Sciatic nerve (tissue), 2 donors: ENCODE data around the gene PAPPA. TPM values are rescaled to one million over a fixed set of nuclear protein-coding genes. Genes with fewer than 3 reads are reported as not detected.

Source experiments
- ATAC-seq: fragments of 200-7000 bp; cut with Tn5 transposase; one replicate; pipeline ENCODE4 v1.9.1; 2020; ENCODE audit warnings: mild to moderate bottlenecking, moderate library complexity
- DNase-seq: peaks from one replicate; pipeline ENCODE4 v3.0.0-alpha.2; 2020; ENCODE audit warnings: low spot score
- intact Hi-C: fragments of 100-400 bp; cut with DNase I; formaldehyde crosslinking; loops from one replicate; pipeline ENCODE4 v1.14.2; 2022
- total RNA-seq: library from RNA; stranded (reverse); fragmentation: NEBNext Ultra II Directional; extraction: Animal tissue kit (Norgen Biotek cat#: 25700); gene quantifications from one replicate; pipeline ENCODE4 v1.2.1, GENCODE V29; 2021
- donor health status: DM: no; HTN: no; CAD: no.
- donor health status: DM: no; HTN: no; CAD: no.

PAPPA gene
- total RNA-seq, 1 donor from 2014 or later: 3.3 TPM

GRCh38 chr9:116147821-116148220 is 5.8 kb upstream of the PAPPA start:
- intact Hi-C loops: no loop called here
- DNase-seq: no peak
- ATAC-seq: no peak

- intact Hi-C loops: no loop called here
- ATAC-seq: no peak
- DNase-seq: no peak
These were observed 3.7 kb upstream of the PAPPA start for GRCh38 chr9:116149844-116150243.

- ATAC-seq (no peak), DNase-seq (no peak)
- intact Hi-C loops: no loop called here
These were observed 2.4 kb upstream of the PAPPA start for GRCh38 chr9:116151199-116151598.

DNA sequence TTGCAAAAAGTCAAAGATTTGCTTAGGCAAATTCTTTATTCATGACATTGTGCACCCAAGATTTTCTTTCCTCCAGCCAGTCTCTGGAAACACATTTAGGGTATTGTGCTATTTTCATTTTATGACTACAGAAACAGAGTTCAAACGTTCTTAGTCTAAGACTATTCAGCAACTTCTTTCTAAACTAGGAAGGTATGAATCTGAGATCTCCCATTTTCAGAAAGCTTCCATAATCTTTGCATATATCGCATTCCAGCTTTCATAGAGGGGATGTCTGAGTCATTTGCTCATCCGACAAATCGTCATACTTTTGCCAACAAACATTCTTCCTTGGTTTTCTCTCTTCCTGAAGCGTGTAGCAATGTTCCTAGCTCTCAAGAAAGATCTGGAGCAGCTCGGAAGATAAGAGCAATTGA is 1.6 kb upstream of the PAPPA start:
- ATAC-seq (no peak), DNase-seq (no peak)
- intact Hi-C loops: no loop called here

GRCh38 chr9:116152390-116152789 is 1.2 kb upstream of the PAPPA start:
- ATAC-seq (no peak), DNase-seq (no peak)
- intact Hi-C loops: no loop called here

DNA sequence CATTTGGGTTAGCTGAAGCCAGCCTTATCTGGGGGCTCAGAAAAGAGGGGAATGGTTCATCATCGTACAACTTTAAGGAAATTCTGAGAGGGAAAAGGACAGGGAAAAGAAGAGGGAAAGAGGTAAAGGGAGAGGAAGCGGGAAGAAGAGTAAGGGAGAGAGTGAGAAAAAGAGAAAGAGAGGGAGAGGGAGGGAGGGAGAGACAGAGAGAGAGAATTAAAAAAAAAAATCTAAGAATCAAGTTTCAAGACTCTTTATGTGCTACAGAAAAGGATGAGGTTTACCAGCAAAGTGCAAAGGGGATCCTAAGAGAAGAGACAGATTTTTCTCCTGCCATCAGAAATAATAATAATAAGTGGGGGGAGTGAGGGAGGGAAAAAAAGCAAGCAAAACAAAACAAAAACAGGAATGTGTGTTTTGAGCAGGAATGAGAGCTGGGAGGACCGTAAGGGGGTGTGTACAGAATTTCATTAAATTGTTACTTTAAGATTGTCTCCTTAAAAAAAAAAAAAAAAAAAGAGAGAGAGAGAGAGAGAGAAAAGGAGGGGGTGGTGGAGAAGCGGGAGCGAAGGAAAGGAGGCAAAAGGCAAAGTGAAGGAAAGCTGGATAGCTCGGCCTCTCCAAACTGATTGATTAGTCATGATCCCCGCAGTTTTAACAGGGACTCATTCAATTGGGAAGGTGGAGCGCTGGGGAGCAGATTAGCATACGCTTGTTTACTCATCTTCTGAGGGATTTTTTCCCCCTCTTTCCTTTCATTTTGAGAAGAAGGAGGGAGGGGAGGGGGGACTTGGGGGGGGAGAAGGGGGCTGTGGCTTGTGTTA is 438 bp upstream of the PAPPA start:
- ATAC-seq (no peak), DNase-seq (no peak)

GRCh38 chr9:116154334-116154975 is 864 bp downstream of the PAPPA start:
- ATAC-seq: no peak
- intact Hi-C loops: no loop called here
- DNase-seq: no peak

More for the DNA sequence above, 438 bp upstream of the PAPPA start:
- intact Hi-C loops: no loop called here

DNA sequence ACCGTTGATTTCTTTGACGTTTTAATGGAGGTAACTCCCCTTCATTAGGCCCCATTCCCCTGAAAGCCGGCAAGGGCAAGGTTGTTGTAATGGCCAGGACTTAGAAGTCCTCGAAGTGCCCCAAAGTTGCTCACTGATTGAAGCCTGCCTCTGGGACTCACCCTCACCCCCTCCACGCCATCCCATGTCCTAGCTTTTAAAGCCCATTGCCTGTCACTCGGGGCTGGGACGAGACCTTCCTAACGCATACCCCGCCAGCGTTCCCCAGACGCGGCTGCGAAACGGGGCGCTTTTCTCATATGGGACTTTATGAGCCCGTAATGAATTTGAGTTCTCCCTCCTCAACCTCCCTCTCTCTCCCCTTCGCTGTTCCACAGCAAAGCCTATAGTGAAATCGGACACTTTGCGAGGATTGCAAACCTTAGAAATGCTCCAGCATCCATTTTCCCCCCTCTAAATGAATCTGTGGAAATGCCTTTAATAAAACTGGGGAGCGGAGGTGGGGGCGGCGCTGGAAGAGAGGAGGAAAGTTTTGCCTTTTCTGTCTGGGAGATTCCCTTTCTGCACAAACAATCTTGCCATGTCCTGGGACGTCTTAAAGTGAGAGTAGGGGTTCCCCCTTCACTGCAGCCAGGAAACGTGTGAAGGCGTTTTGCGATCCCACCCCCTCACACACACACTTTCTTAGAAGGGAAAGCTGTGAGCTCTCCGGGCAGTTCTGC is 1.5 kb downstream of the PAPPA start:
- intact Hi-C loops: no loop called here
- DNase-seq: no peak
- ATAC-seq: peak; percentile 23

DNA sequence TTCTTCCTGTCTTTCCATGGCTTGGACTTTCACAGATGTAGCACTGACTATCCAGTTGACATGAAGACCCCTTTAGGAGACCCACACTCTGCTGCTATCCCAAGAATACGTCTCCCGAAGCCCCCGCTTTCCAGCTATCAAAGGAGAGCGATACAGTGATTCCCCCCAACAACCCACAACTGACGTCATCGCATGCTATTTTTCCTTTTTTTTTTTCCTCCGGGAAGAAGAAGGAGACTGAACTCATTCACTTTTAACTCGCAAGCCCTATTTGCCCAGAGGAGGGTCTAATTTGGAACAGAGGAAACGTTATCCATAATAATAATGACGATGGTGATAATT is 2.1 kb downstream of the PAPPA start:
- ATAC-seq (peak; percentile 24), DNase-seq (no peak)
- intact Hi-C loops: no loop called here

DNA sequence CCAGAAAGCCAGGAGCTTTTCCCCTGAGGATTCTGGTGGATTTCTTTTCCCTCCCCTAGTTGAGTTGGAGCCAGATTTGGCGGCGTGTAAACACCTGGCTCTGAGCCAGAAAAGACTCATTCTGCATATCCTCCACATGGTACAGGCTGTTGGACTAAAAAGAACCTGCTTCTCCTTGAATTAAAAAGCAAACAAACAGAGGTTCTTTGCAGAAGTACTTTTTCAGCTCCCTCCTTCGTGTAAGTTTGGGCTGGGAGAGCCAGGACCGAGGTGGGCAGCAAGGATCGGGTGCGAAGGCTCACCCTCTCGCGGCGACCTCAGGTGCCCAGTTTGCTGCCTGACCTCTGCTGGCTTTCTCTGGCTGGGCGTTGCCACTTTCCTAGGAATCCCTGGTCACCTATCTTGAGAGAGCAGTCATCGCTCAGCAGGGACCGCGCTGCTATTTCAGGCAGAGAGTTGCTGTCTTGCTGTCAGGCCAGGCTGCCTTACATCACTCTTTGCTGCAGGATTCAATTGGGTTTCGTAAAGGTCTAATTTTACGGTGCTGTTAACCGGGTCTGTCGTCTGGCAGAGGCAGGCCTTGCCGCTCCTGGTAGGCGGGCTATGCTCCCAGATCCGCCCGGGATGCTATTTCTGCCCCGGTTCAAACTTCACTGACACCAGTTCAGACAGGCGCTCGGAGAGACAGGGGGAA is 3.2 kb downstream of the PAPPA start:
- DNase-seq: peak; percentile 65
- intact Hi-C loops: no loop called here
- peak; percentile 72 for ATAC-seq

DNA sequence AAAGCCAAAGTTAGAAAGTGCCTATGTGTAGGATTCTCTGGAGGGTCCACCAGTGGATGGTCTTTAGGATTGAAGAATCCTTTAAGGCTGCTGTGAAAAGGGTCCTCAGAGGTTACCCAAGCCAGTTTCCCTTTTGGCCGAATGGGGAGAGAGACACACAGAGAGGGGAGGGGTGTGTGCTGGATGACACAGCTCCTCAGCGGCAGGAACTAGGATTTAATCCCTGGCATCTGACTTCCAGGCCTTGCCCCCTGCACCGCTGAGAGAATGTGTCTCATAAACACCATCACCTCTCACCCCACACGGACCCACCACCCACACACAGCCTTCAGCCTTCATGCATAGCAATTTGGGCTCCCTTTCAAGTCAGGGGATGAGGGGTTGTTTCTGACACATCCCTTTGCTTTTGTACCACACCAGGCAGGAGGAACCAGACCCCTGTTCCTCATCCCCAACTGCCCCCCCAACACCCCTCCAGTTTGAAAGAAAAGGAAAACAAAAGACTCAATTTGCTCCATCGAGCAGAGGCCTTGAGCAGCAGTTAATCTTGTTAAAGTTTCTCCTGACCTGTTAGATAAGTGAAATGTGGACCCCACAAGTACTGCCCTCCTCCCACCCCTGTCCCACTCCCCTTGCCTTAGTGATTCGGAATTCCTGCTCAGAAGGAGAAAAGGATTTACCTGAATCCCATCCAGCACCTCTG is 4.0 kb downstream of the PAPPA start:
- ATAC-seq (no peak), DNase-seq (no peak)
- intact Hi-C loops: no loop called here

GRCh38 chr9:116160676-116161571 is 7.3 kb downstream of the PAPPA start:
- intact Hi-C loops: no loop called here

DNA sequence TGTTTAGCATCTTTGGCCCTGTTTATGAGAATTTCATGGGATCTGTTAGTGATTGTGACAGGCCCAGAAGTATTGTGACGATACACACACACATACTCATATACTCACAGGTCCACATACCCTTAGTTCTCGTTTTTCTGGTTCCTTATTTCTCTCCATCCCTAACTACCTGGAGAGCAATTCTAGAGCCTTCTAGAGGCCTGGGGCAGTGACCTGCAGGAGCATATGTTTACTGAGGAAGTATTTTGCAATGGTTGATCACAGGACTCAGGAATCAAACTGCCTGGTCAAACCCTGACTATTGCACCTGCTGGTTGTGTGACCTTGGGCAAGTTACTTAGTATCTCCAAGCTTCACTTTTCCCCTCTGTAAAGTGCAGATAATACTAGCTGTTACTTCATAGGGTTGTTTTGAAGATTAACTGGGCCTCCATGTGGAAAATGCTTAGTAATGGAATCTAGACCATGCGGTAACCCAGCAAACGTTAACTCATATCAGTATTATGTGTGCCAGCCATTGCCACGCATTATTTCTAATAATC is 8.7 kb downstream of the PAPPA start:
- DNase-seq: no peak
- no peak for ATAC-seq
- intact Hi-C loops: no loop called here

More at GRCh38 chr9:116160676-116161571, 7.3 kb downstream of the PAPPA start:
- ATAC-seq (no peak), DNase-seq (no peak)

DNA sequence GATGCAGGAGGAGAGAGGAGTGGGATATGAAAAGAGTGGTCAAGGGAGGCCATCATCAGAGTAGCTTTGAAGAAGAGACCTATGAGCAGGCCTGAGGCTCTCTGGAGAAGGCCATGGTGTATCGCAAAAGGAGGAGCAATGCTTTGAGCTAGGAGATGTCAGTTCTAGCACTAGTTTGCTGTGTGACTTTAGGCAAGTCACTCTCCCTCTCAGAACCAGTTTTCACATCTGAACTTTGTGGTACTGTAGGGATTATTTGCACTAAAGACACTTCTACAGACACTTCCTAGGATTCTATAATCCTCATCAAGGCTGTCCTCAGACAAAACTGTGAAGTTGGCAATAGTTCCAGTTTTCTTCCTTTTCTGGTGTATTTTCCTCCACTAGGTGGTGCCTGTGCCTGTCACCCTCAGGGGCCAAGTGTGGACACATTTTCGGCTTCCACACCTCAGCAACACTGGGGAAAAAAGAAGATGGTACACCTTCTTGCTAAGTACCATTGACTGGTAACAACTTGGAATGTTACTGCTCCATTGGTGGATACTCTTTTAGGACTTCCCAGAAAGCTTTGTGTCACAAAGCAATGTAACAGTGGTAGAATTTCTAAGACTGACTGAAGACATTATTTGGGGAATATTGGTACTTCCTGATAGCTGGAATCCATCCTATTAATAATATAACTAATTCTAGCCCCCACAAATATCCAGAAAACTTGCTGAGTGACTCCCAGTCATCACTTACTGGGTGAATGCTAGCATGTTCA is 9.9 kb downstream of the PAPPA start:
- no peak for ATAC-seq
- intact Hi-C loops: no loop called here

GRCh38 chr9:116165912-116166311 is 12.3 kb downstream of the PAPPA start:
- intact Hi-C loops: no loop called here
- ATAC-seq (no peak), DNase-seq (no peak)

More for the DNA sequence above, 9.9 kb downstream of the PAPPA start:
- DNase-seq: no peak

GRCh38 chr9:116166713-116167112 is 13.1 kb downstream of the PAPPA start:
- intact Hi-C loops: no loop called here
- ATAC-seq: no peak
- no peak for DNase-seq

GRCh38 chr9:116168231-116168630 is 14.6 kb downstream of the PAPPA start:
- no peak for DNase-seq
- intact Hi-C loops: no loop called here
- no peak for ATAC-seq
